Neural cell (in vitro differentiated cells): ENCODE results near the gene MAS1. TPM values are rescaled to one million over a fixed set of nuclear protein-coding genes. Genes with fewer than 3 reads are reported as not detected.

Experiments
- H2AFZ ChIP-seq: fragments of 200-600, 300-800 bp; sonication (generic), shearing (Covaris generic); 2 replicates; pipeline ENCODE4 v1.6.0; 2014; ENCODE audit warnings: low read depth, mild to moderate bottlenecking, antibody characterized with exemption, low read length, moderate library complexity
- H3F3A ChIP-seq: fragments of 200-600 bp; shearing (Covaris generic); 2 replicates; pipeline ENCODE4 v1.6.1; 2016; ENCODE audit warnings: mild to moderate bottlenecking, moderate library complexity, mixed read lengths, antibody characterized with exemption, low read length; ENCODE audit not compliant: insufficient read depth, poor library complexity, severe bottlenecking
- H3K27ac ChIP-seq: fragments of 200-600, 300-800 bp; sonication (generic), shearing (Covaris generic); 2 replicates; pipeline ENCODE4 v1.5.1; 2014; ENCODE audit warnings: mild to moderate bottlenecking, low read length, moderate library complexity
- H3K27me3 ChIP-seq: fragments of 300-800, 200-600 bp; sonication (generic), shearing (Covaris generic); 2 replicates; pipeline ENCODE4 v1.6.0; 2014; ENCODE audit warnings: mild to moderate bottlenecking, low read depth, low read length, moderate library complexity; ENCODE audit not compliant: insufficient read depth
- H3K36me3 ChIP-seq: fragments of 300-800, 200-600 bp; sonication (generic), shearing (Covaris generic); 2 replicates; pipeline ENCODE4 v1.5.1; 2014; ENCODE audit warnings: mild to moderate bottlenecking, antibody characterized with exemption, low read length, moderate library complexity; ENCODE audit not compliant: insufficient read depth
- H3K4me2 ChIP-seq: fragments of 300-800, 200-600 bp; sonication (generic), shearing (Covaris generic); 2 replicates; pipeline ENCODE4 v1.6.0; 2014; ENCODE audit warnings: mild to moderate bottlenecking, low read length
- H3K4me3 ChIP-seq: fragments of 300-800, 200-600 bp; sonication (generic), shearing (Covaris generic); 2 replicates; pipeline ENCODE4 v1.5.1; 2014; ENCODE audit warnings: mild to moderate bottlenecking, low read length, moderate library complexity
- H3K79me2 ChIP-seq: fragments of 200-600 bp; shearing (Covaris generic); replicated peaks from 2 replicates; pipeline ENCODE4 v1.6.0; 2014; ENCODE audit warnings: mild to moderate bottlenecking, low read length, moderate library complexity; ENCODE audit not compliant: insufficient read depth
- H3K9ac ChIP-seq: fragments of 300-800, 200-600 bp; sonication (generic), shearing (Covaris generic); 2 replicates; pipeline ENCODE4 v1.6.1; 2016; ENCODE audit warnings: mild to moderate bottlenecking, low read length, mixed read lengths
- H3K9me2 ChIP-seq: fragments of 200-600 bp; shearing (Covaris generic); 2 replicates; pipeline ENCODE4 v1.6.1; 2016; ENCODE audit warnings: mild to moderate bottlenecking, low read length, mixed read lengths; ENCODE audit not compliant: insufficient read depth
- H3K9me3 ChIP-seq: fragments of 200-600, 300-800 bp; sonication (generic), shearing (Covaris generic); 2 replicates; pipeline ENCODE4 v1.6.1; 2016; ENCODE audit warnings: mild to moderate bottlenecking, mixed run types, low read length, moderate library complexity, mixed read lengths
- H4K20me1 ChIP-seq: fragments of 200-600 bp; shearing (Covaris generic); 2 replicates; pipeline ENCODE4 v1.6.1; 2016; ENCODE audit warnings: mild to moderate bottlenecking, mixed run types; ENCODE audit not compliant: insufficient read depth
- EP300 ChIP-seq: fragments of 450-650 bp; conservative IDR thresholded peaks from 2 replicates; pipeline ENCODE4 v1.6.1; 2014; ENCODE audit warnings: antibody characterized with exemption, mild to moderate bottlenecking, moderate library complexity; ENCODE audit not compliant: poor library complexity, severe bottlenecking
- EZH2 ChIP-seq: fragments of 200-600, 300-800 bp; shearing (Covaris generic), sonication (generic); IDR thresholded peaks from 2 replicates; pipeline ENCODE4 v1.6.1; 2014; ENCODE audit warnings: antibody characterized with exemption, low read length, borderline replicate concordance, mild to moderate bottlenecking; ENCODE audit not compliant: insufficient read depth, poor library complexity, severe bottlenecking
- MXI1 ChIP-seq: fragments of 450-650 bp; conservative IDR thresholded peaks from 2 replicates; pipeline ENCODE4 v1.6.1; 2014; ENCODE audit warnings: antibody characterized with exemption, mild to moderate bottlenecking; ENCODE audit not compliant: poor library complexity, severe bottlenecking
- POLR2AphosphoS5 ChIP-seq: IDR thresholded peaks from 2 replicates; pipeline ENCODE4 v1.6.1; 2012
- RAD21 ChIP-seq: fragments of 450-650 bp; conservative IDR thresholded peaks from 2 replicates; pipeline ENCODE4 v1.6.1; 2014; ENCODE audit warnings: antibody characterized with exemption, mild to moderate bottlenecking, moderate library complexity
- REST ChIP-seq: IDR thresholded peaks from 2 replicates; pipeline ENCODE4 v1.6.1; 2012; ENCODE audit warnings: borderline replicate concordance
- SMC3 ChIP-seq: fragments of 450-650 bp; conservative IDR thresholded peaks from 2 replicates; pipeline ENCODE4 v1.6.1; 2014; ENCODE audit warnings: antibody characterized with exemption, mild to moderate bottlenecking, moderate library complexity; ENCODE audit not compliant: poor library complexity
- TAF1 ChIP-seq: IDR thresholded peaks from 2 replicates; pipeline ENCODE4 v1.6.1; 2012; ENCODE audit warnings: low read depth
- polyA plus RNA-seq: library from polyadenylated mRNA; depleted of rRNA; stranded (reverse); fragments of >200 nt; gene quantifications from 2 replicates; pipeline ENCODE4 v1.2.3, GENCODE V29; 2014
- TF ChIP-seq, protein P1 (sequence below): fragments of 450-650 bp; IDR thresholded peaks from 2 replicates; pipeline ENCODE4 v1.5.1; 2014; ENCODE audit warnings: antibody characterized with exemption, mild to moderate bottlenecking, moderate library complexity; ENCODE audit not compliant: poor library complexity, severe bottlenecking

MAS1 gene
- polyA plus RNA-seq, 1 donor from 2014 or later = not detected

DNA sequence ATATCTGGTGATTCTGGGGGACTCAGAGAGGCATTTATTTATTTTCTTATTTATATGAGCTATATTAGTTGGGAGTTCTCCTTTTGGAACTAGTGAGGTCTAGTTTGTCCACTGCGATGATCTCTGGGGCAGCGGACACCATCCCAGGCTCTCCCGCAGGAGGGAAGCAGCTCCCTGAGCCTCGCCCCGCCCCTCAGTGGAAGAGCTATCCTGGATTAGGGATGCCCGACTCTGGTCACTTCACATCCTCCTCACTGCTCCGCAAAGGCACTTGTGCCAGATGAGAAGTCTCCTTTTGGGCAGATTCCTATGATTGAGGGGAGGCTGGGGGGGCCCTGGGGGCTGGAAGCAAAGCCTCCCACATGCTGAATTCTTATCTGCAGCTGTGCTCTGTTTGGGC, 3.6 kb upstream of the MAS1 start:
- no peaks in the 10 kb centered on the region for H4K20me1 ChIP-seq
- no peaks in the 10 kb centered on the region for H3K27me3 ChIP-seq

DNA sequence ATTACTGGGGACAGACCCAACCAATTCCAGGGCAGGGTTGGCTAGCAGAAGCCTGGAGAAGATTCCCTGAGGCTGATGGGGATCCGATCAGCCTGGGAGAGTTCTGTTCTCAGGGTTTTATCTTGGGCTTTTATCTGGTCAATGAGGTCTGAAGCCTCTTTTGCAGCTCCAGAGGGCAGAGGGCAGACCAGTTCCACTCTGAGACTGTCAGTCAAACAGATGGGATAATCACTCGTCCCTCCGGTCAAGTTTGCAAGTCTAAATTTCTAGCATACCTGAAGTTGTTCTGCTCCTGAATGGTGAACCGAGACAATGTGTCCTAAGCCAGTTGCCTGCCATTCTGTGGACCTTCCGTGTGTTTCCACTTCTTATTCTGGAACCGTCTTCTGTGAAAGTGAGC, 3.0 kb upstream of the MAS1 start:
- no peaks in the 10 kb centered on the region for H3K36me3 ChIP-seq
- no peaks in the 10 kb centered on the region for H3K27me3 ChIP-seq
- no peak overlapping the region for H3K9ac ChIP-seq
- H2AFZ ChIP-seq = no peak overlapping the region
- H3K4me3 ChIP-seq = no peak overlapping the region
- no peaks in the 10 kb centered on the region for H3K79me2 ChIP-seq
- H3K27ac ChIP-seq = no peak overlapping the region
- no peaks in the 10 kb centered on the region for H3K9me2 ChIP-seq
- H3K9me3 ChIP-seq = no peaks in the 10 kb centered on the region
- H4K20me1 ChIP-seq = no peaks in the 10 kb centered on the region
- H3F3A ChIP-seq = no peaks in the 10 kb centered on the region
- H3K4me2 ChIP-seq = no peak overlapping the region
- TF ChIP-seq, protein P1, sequence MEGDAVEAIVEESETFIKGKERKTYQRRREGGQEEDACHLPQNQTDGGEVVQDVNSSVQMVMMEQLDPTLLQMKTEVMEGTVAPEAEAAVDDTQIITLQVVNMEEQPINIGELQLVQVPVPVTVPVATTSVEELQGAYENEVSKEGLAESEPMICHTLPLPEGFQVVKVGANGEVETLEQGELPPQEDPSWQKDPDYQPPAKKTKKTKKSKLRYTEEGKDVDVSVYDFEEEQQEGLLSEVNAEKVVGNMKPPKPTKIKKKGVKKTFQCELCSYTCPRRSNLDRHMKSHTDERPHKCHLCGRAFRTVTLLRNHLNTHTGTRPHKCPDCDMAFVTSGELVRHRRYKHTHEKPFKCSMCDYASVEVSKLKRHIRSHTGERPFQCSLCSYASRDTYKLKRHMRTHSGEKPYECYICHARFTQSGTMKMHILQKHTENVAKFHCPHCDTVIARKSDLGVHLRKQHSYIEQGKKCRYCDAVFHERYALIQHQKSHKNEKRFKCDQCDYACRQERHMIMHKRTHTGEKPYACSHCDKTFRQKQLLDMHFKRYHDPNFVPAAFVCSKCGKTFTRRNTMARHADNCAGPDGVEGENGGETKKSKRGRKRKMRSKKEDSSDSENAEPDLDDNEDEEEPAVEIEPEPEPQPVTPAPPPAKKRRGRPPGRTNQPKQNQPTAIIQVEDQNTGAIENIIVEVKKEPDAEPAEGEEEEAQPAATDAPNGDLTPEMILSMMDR = no peak
- no peak for TF ChIP-seq EP300
- no peak for TF ChIP-seq RAD21
- TF ChIP-seq MXI1 = no peak
- no peak for TF ChIP-seq SMC3
- no peak for TF ChIP-seq REST
- no peak for TF ChIP-seq EZH2
- no peak for TF ChIP-seq POLR2AphosphoS5
- TF ChIP-seq TAF1 = no peak

More for the DNA sequence above, 3.6 kb upstream of the MAS1 start:
- Histone ChIP-seq H3K9me3 (no peaks in the 10 kb centered on the region), H3K4me3 (no peak overlapping the region), H3K79me2 (no peaks in the 10 kb centered on the region), H3K27ac (no peak overlapping the region), H3F3A (no peaks in the 10 kb centered on the region), H3K9me2 (no peaks in the 10 kb centered on the region), H3K36me3 (no peaks in the 10 kb centered on the region), H3K9ac (no peak overlapping the region), H3K4me2 (no peak overlapping the region), H2AFZ (no peak overlapping the region)
- TF ChIP-seq POLR2AphosphoS5 (no peak), REST (no peak), EP300 (no peak), TAF1 (no peak), SMC3 (no peak)
- TF ChIP-seq, protein P1 = no peak
